KG1 (cell line): ENCODE results near the gene GBA2.

Experiments
- DNase-seq: peaks from one replicate; lab custom pipeline; 2025; lab: John Stamatoyannopoulos, UW

The GBA2 gene

GRCh38 chr9:35690614-35691333 is 58.3 kb downstream of the GBA2 start:
- DNase-seq, result no peak

GRCh38 chr9:35690294-35690613 is 58.8 kb downstream of the GBA2 start:
- DNase-seq, result no peak

- no peak for DNase-seq
Observed at GRCh38 chr9:35689542-35690293, 59.3 kb downstream of the GBA2 start, which contains the start of gene TPM2. TSS of gene TPM2 (minus strand) at chr9:35689925. CDS start at chr9:35689817, 108 bp downstream.

- no peak for DNase-seq
Observed at GRCh38 chr9:35688558-35689541, 60.2 kb downstream of the GBA2 start.

- no peak for DNase-seq
Observed at GRCh38 chr9:35687972-35688557, 61.0 kb downstream of the GBA2 start.

- DNase-seq, result no peak
Observed at GRCh38 chr9:35687306-35687705, 61.7 kb downstream of the GBA2 start.
